Astrocyte (in vitro differentiated cells and primary cell): ENCODE data around the gene UBTF. TPM values are rescaled to one million over a fixed set of nuclear protein-coding genes. Genes with fewer than 3 reads are reported as not detected.

ENCODE experiments used
- DNase-seq: peaks from one replicate; pipeline ENCODE4 v3.0.0-alpha.2; 2010; ENCODE audit warnings: low read depth
- FAIRE-seq: peaks from 2 replicates; lab custom pipeline; 2011; peaks lifted over from hg19 to GRCh38; lab: Jason Lieb, UNC
- H2AFZ ChIP-seq: 2 replicates; pipeline ENCODE4 v1.6.0; 2012; ENCODE audit warnings: low read depth, low read length, inconsistent platforms
- H3K27ac ChIP-seq: 2 replicates; pipeline ENCODE4 v1.5.1; 2011; ENCODE audit warnings: low read depth, low read length, inconsistent platforms
- H3K27me3 ChIP-seq: 2 replicates; pipeline ENCODE4 v1.6.0; 2011; ENCODE audit warnings: low read length, inconsistent platforms; ENCODE audit not compliant: insufficient read depth
- H3K36me3 ChIP-seq: 2 replicates; pipeline ENCODE4 v1.5.1; 2011; ENCODE audit warnings: low read length, inconsistent platforms; ENCODE audit not compliant: insufficient read depth
- H3K4me1 ChIP-seq: 2 replicates; pipeline ENCODE4 v1.5.1; 2011; ENCODE audit warnings: low read length, inconsistent platforms; ENCODE audit not compliant: insufficient read depth
- H3K4me2 ChIP-seq: 2 replicates; pipeline ENCODE4 v1.6.0; 2012; ENCODE audit warnings: low read length, inconsistent platforms
- H3K4me3 ChIP-seq: 2 replicates; pipeline ENCODE4 v1.5.1; 2011; ENCODE audit warnings: low read depth, mild to moderate bottlenecking, low read length, inconsistent platforms; ENCODE audit not compliant: insufficient read depth
- H3K79me2 ChIP-seq: 2 replicates; pipeline ENCODE4 v1.6.0; 2012; ENCODE audit warnings: mild to moderate bottlenecking, low read length, inconsistent platforms; ENCODE audit not compliant: insufficient read depth
- H3K9ac ChIP-seq: 2 replicates; pipeline ENCODE4 v1.6.0; 2012; ENCODE audit warnings: mild to moderate bottlenecking, low read length, inconsistent platforms
- H3K9me3 ChIP-seq: 2 replicates; pipeline ENCODE4 v1.5.1; 2012; ENCODE audit warnings: low read depth, mild to moderate bottlenecking, low read length, inconsistent platforms; ENCODE audit not compliant: insufficient read depth
- H4K20me1 ChIP-seq: 2 replicates; pipeline ENCODE4 v1.6.0; 2012; ENCODE audit warnings: low read length, inconsistent platforms; ENCODE audit not compliant: insufficient read depth
- H3K27ac Mint-ChIP-seq: one replicate; pipeline ENCODE4 v1.8.0; 2021; ENCODE audit warnings: mild to moderate bottlenecking, mixed read lengths; ENCODE audit not compliant: unreplicated experiment
- H3K27me3 Mint-ChIP-seq: one replicate; pipeline ENCODE4 v1.8.0; 2021; ENCODE audit warnings: low read depth, mixed read lengths; ENCODE audit not compliant: unreplicated experiment
- H3K36me3 Mint-ChIP-seq: one replicate; pipeline ENCODE4 v1.8.0; 2021; ENCODE audit warnings: low read depth, mixed read lengths; ENCODE audit not compliant: unreplicated experiment
- H3K4me1 Mint-ChIP-seq: one replicate; pipeline ENCODE4 v1.8.0; 2021; ENCODE audit warnings: low read depth, mixed read lengths; ENCODE audit not compliant: unreplicated experiment
- H3K4me3 Mint-ChIP-seq: one replicate; pipeline ENCODE4 v1.8.0; 2021; ENCODE audit warnings: mild to moderate bottlenecking, moderate library complexity, mixed read lengths; ENCODE audit not compliant: unreplicated experiment
- H3K9me3 Mint-ChIP-seq: one replicate; pipeline ENCODE4 v1.8.0; 2021; ENCODE audit warnings: mild to moderate bottlenecking, mixed read lengths; ENCODE audit not compliant: unreplicated experiment
- EZH2 ChIP-seq: IDR thresholded peaks from 2 replicates; pipeline ENCODE4 v1.6.1; 2012; ENCODE audit warnings: mild to moderate bottlenecking, low read length, inconsistent platforms; ENCODE audit not compliant: insufficient read depth
- microRNA-seq: library from miRNA; unstranded; fragments of <30 nt; microRNA quantifications from one replicate; pipeline ENCODE4 v1.2.0, GENCODE V29; 2020
- total RNA-seq: library from RNA; stranded (reverse); gene quantifications from 2 replicates; pipeline ENCODE4 v1.2.1, GENCODE V29; 2021
- TF ChIP-seq, protein P1 (sequence below): IDR thresholded peaks from 2 replicates; pipeline ENCODE4 v1.5.1; 2011; ENCODE audit warnings: low read depth, mild to moderate bottlenecking, inconsistent platforms, low read length, moderate library complexity; ENCODE audit not compliant: insufficient read depth

The UBTF gene
- total RNA-seq, 1 donor from 2014 or later = 48.0 TPM

GRCh38 chr17:44155488-44155887 lies 64.0 kb downstream of the UBTF start:
- Histone ChIP-seq H3K27me3 (no peaks in the 10 kb centered on the region), H3K4me3 (no peak overlapping the region), H3K36me3 (peaks cover 12% of the 10 kb centered on the region), H3K4me2 (no peak overlapping the region), H2AFZ (no peak overlapping the region), H3K4me1 (no peaks in the 10 kb centered on the region), H3K27ac (no peak overlapping the region), H4K20me1 (no peaks in the 10 kb centered on the region), H3K9ac (no peak overlapping the region), H3K9me3 (no peaks in the 10 kb centered on the region), H3K79me2 (peaks cover 11% of the 10 kb centered on the region)
- no peak for TF ChIP-seq EZH2
- TF ChIP-seq, protein P1, sequence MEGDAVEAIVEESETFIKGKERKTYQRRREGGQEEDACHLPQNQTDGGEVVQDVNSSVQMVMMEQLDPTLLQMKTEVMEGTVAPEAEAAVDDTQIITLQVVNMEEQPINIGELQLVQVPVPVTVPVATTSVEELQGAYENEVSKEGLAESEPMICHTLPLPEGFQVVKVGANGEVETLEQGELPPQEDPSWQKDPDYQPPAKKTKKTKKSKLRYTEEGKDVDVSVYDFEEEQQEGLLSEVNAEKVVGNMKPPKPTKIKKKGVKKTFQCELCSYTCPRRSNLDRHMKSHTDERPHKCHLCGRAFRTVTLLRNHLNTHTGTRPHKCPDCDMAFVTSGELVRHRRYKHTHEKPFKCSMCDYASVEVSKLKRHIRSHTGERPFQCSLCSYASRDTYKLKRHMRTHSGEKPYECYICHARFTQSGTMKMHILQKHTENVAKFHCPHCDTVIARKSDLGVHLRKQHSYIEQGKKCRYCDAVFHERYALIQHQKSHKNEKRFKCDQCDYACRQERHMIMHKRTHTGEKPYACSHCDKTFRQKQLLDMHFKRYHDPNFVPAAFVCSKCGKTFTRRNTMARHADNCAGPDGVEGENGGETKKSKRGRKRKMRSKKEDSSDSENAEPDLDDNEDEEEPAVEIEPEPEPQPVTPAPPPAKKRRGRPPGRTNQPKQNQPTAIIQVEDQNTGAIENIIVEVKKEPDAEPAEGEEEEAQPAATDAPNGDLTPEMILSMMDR = no peak
- no peaks in the 10 kb centered on the region for H3K9me3 Mint-ChIP-seq
- no peak overlapping the region for H3K4me3 Mint-ChIP-seq
- H3K4me1 Mint-ChIP-seq = peaks cover 8% of the 10 kb centered on the region
- peaks cover 6% of the 10 kb centered on the region for H3K36me3 Mint-ChIP-seq
- H3K27ac Mint-ChIP-seq = no peak overlapping the region
- FAIRE-seq (no peak), DNase-seq (no peak)
- no peaks in the 10 kb centered on the region for H3K27me3 Mint-ChIP-seq

Small RNA genes within 50 kb of the gene (microRNA-seq; reads per million reads assigned to microRNA genes)
- 1.1 reads per million for gene MIR6782

Other genes with a start within 250 kb of the UBTF start
- gene NAGS, start 215.1 kb downstream of the UBTF start, total RNA-seq = 0.91 and 1.0 TPM in 2 replicates
- gene TMEM101, start 204.7 kb downstream of the UBTF start, total RNA-seq = 17.1 and 21.8 TPM in 2 replicates
- 77.0 and 90.5 TPM in 2 replicates for gene LSM12, start 153.0 kb downstream of the UBTF start, total RNA-seq
- gene G6PC3, start 148.9 kb downstream of the UBTF start, total RNA-seq = 94.5 and 98.5 TPM in 2 replicates
- gene HDAC5, start 96.0 kb downstream of the UBTF start, total RNA-seq = 18.7 and 21.6 TPM in 2 replicates
- gene HROB, start 77.7 kb downstream of the UBTF start, total RNA-seq = 1.6 and 2.3 TPM in 2 replicates
- gene ASB16, start 49.0 kb downstream of the UBTF start, total RNA-seq = not detected in 2 replicates
- gene TMUB2, start 32.7 kb downstream of the UBTF start, total RNA-seq = 28.2 and 28.8 TPM in 2 replicates
- gene ATXN7L3, start 19.8 kb downstream of the UBTF start, total RNA-seq = 87.0 and 96.0 TPM in 2 replicates
- not detected in 2 replicates for gene SLC4A1, start 48.5 kb upstream of the UBTF start, total RNA-seq
- gene RUNDC3A, start 88.9 kb upstream of the UBTF start, total RNA-seq = 2.0 and 3.4 TPM in 2 replicates
- gene SLC25A39, start 105.1 kb upstream of the UBTF start, total RNA-seq = 80.6 and 80.9 TPM in 2 replicates
- gene GRN, start 125.6 kb upstream of the UBTF start, total RNA-seq = 327 and 338 TPM in 2 replicates
- 18.2 and 22.8 TPM in 2 replicates for gene FAM171A2, start 144.2 kb upstream of the UBTF start, total RNA-seq
- gene ITGA2B, start 170.0 kb upstream of the UBTF start, total RNA-seq = 0.31 and 0.68 TPM in 2 replicates